SK-N-SH (cell line): ENCODE results near the gene WDR88. TPM values are rescaled to one million over a fixed set of nuclear protein-coding genes. Genes with fewer than 3 reads are reported as not detected.

ENCODE experiments used
- CTCF ChIA-PET: fragments of 300-600, 350-600 bp; formaldehyde crosslinking; extraction: SDS; loops from one replicate; lab custom pipeline; 2021; lab: Yijun Ruan, JAX
- POLR2A ChIA-PET: fragments of 350-600 bp; sonication (Branson Sonifier 250); formaldehyde crosslinking; extraction: SDS; loops from one replicate; lab custom pipeline; 2020; ENCODE audit warnings: antibody characterized with exemption, inconsistent platforms; lab: Yijun Ruan, JAX
- DNase-seq: peaks from one replicate; pipeline ENCODE4 v3.0.0; 2012
- H2AFZ ChIP-seq: fragments of 200-600 bp; sonication (generic); 2 replicates; pipeline ENCODE4 v1.8.1; 2016; ENCODE audit warnings: antibody characterized with exemption, mild to moderate bottlenecking, low read depth
- H3F3A ChIP-seq: fragments of 200-600 bp; sonication (generic); replicated peaks from 2 replicates; pipeline ENCODE3; 2016; ENCODE audit warnings: antibody characterized with exemption, mild to moderate bottlenecking; ENCODE audit not compliant: insufficient read depth
- H3K27ac ChIP-seq, 2 experiments: fragments of 200-500 bp in 1 of 2; fragments of 200-600 bp in 1 of 2; sonication (Bioruptor generic) in 1 of 2; sonication (generic), shearing (Covaris generic) in 1 of 2; 2 replicates each; pipeline versions ENCODE4 v1.5.1 to v1.6.1; 2014 to 2016; ENCODE audit warnings: low read depth in 2 of 2, inconsistent platforms in 1 of 2, low read length in 1 of 2, mild to moderate bottlenecking in 1 of 2, mixed read lengths in 1 of 2
- H3K27me3 ChIP-seq: fragments of 200-600 bp; sonication (generic), shearing (Covaris generic); 2 replicates; pipeline ENCODE4 v1.6.1; 2016; ENCODE audit warnings: mixed run types; ENCODE audit not compliant: insufficient read depth
- H3K36me3 ChIP-seq, 2 experiments: fragments of 200-500 bp in 1 of 2; fragments of 200-600 bp in 1 of 2; sonication (Bioruptor generic) in 1 of 2; sonication (generic) in 1 of 2; replicated peaks in 1 of 2; 2 replicates each; pipeline versions ENCODE3 to v1.5.1; 2014 to 2016; ENCODE audit warnings: low read length in 1 of 2, mild to moderate bottlenecking in 1 of 2; ENCODE audit not compliant: insufficient read depth in 2 of 2, control insufficient read depth in 1 of 2
- H3K4me1 ChIP-seq, 2 experiments: fragments of 200-500 bp in 1 of 2; fragments of 200-600 bp in 1 of 2; sonication (Bioruptor generic) in 1 of 2; sonication (generic), shearing (Covaris generic) in 1 of 2; 2 replicates each; pipeline versions ENCODE4 v1.5.1 to v1.6.1; 2014 to 2016; ENCODE audit warnings: low read depth in 1 of 2, low read length in 1 of 2, mixed run types in 1 of 2; ENCODE audit not compliant: insufficient read depth in 2 of 2, control insufficient read depth in 1 of 2
- H3K4me2 ChIP-seq: fragments of 200-600 bp; sonication (generic), shearing (Covaris generic); 2 replicates; pipeline ENCODE4 v1.6.1; 2017; ENCODE audit warnings: mixed run types
- H3K4me3 ChIP-seq, 2 experiments: fragments of 200-500 bp in 1 of 2; fragments of 200-600 bp in 1 of 2; sonication (Bioruptor generic) in 1 of 2; sonication (generic), shearing (Covaris generic) in 1 of 2; 2 replicates each; pipeline versions ENCODE4 v1.5.1 to v1.8.1; 2014 to 2016; ENCODE audit warnings: low read depth in 2 of 2, inconsistent platforms in 1 of 2, low read length in 1 of 2, mild to moderate bottlenecking in 1 of 2, mixed read lengths in 1 of 2, moderate library complexity in 1 of 2
- H3K79me2 ChIP-seq: fragments of 200-600 bp; sonication (generic); 2 replicates; pipeline ENCODE4 v1.8.1; 2017; ENCODE audit warnings: mild to moderate bottlenecking; ENCODE audit not compliant: insufficient read depth
- H3K9ac ChIP-seq: fragments of 200-600 bp; sonication (generic); 2 replicates; pipeline ENCODE4 v1.6.1; 2017; ENCODE audit warnings: mixed run types
- H3K9me2 ChIP-seq: fragments of 200-600 bp; sonication (generic); 2 replicates; pipeline ENCODE4 v1.6.1; 2017; ENCODE audit warnings: mixed run types
- H3K9me3 ChIP-seq: fragments of 200-600 bp; sonication (generic); 2 replicates; pipeline ENCODE4 v1.6.1; 2017; ENCODE audit warnings: mixed run types, mild to moderate bottlenecking, moderate library complexity
- H4K20me1 ChIP-seq: fragments of 200-600 bp; sonication (generic); 2 replicates; pipeline ENCODE4 v1.6.1; 2017; ENCODE audit warnings: mild to moderate bottlenecking, mixed run types; ENCODE audit not compliant: insufficient read depth
- CHD2 ChIP-seq: fragments of 150-350 bp; IDR thresholded peaks from 2 replicates; pipeline ENCODE4 v1.6.1; 2018; ENCODE audit warnings: low read length; ENCODE audit not compliant: partially characterized antibody
- ELF1 ChIP-seq: IDR thresholded peaks from 2 replicates; pipeline ENCODE4 v1.4.0; 2012
- EP300 ChIP-seq, 2 experiments: IDR thresholded peaks; 2 replicates each; pipeline versions ENCODE4 v1.4.0 to v1.6.1; 2012; ENCODE audit warnings: borderline replicate concordance in 1 of 2, low read depth in 1 of 2, low read length in 1 of 2
- FOSL2 ChIP-seq: IDR thresholded peaks from 2 replicates; pipeline ENCODE4 v1.4.0; 2012; ENCODE audit warnings: low read depth, mild to moderate bottlenecking, moderate library complexity, borderline replicate concordance
- GABPA ChIP-seq: IDR thresholded peaks from 2 replicates; pipeline ENCODE4 v1.4.0; 2012; ENCODE audit warnings: low read depth, mild to moderate bottlenecking
- GATA2 ChIP-seq: sonication (generic); formaldehyde crosslinking; IDR thresholded peaks from 2 replicates; pipeline ENCODE4 v1.5.0; 2020; ENCODE audit warnings: mild to moderate bottlenecking, missing genetic modification reagents
- MEF2A ChIP-seq: IDR thresholded peaks from 2 replicates; pipeline ENCODE4 v1.4.0; 2012; ENCODE audit warnings: low read depth, borderline replicate concordance
- NFIC ChIP-seq: IDR thresholded peaks from 2 replicates; pipeline ENCODE4 v1.4.0; 2012; ENCODE audit warnings: borderline replicate concordance
- NRF1 ChIP-seq: IDR thresholded peaks from 2 replicates; pipeline ENCODE4 v1.6.1; 2012; ENCODE audit warnings: low read depth, mild to moderate bottlenecking, low read length
- PBX3 ChIP-seq: IDR thresholded peaks from 2 replicates; pipeline ENCODE4; 2012
- POLR2AphosphoS5 ChIP-seq: IDR thresholded peaks from 2 replicates; pipeline ENCODE4 v1.6.1; 2012; ENCODE audit warnings: low read depth, low read length
- RAD21 ChIP-seq: IDR thresholded peaks from 2 replicates; pipeline ENCODE4 v1.6.1; 2012; ENCODE audit warnings: mild to moderate bottlenecking, low read length
- RCOR1 ChIP-seq: fragments of 150-350 bp; IDR thresholded peaks from 2 replicates; pipeline ENCODE4 v1.6.1; 2017; ENCODE audit warnings: antibody characterized with exemption, low read length
- REST ChIP-seq: IDR thresholded peaks from 2 replicates; pipeline ENCODE4 v1.6.1; 2012; ENCODE audit warnings: mild to moderate bottlenecking, low read depth, low read length, moderate library complexity
- RFX5 ChIP-seq: IDR thresholded peaks from 2 replicates; pipeline ENCODE4 v1.6.1; 2012; ENCODE audit warnings: mild to moderate bottlenecking, improper control_type of control experiment, low read length
- RXRA ChIP-seq: IDR thresholded peaks from 2 replicates; pipeline ENCODE4 v1.4.0; 2012; ENCODE audit warnings: low read depth, mild to moderate bottlenecking, borderline replicate concordance
- SIN3A ChIP-seq: IDR thresholded peaks from 2 replicates; pipeline ENCODE4 v1.6.1; 2012; ENCODE audit warnings: low read depth, mild to moderate bottlenecking, low read length, moderate library complexity, borderline replicate concordance
- TCF12 ChIP-seq: IDR thresholded peaks from 2 replicates; pipeline ENCODE4 v1.4.0; 2012
- TEAD4 ChIP-seq: IDR thresholded peaks from 2 replicates; pipeline ENCODE4 v1.4.0; 2012; ENCODE audit warnings: mild to moderate bottlenecking, borderline replicate concordance; ENCODE audit not compliant: insufficient read depth
- USF2 ChIP-seq: fragments of 150-350 bp; IDR thresholded peaks from 2 replicates; pipeline ENCODE4 v1.6.1; 2017; ENCODE audit warnings: antibody characterized with exemption, low read length, low read depth, borderline replicate concordance
- WGBS: methylation state at CpG from one replicate; pipeline ENCODE4 v1.1.6; 2017; ENCODE audit warnings: low lambda C conversion rate; 5-methylcytosine and 5-hydroxymethylcytosine counted together
- polyA plus RNA-seq, 3 experiments: library from polyadenylated mRNA; depleted of rRNA; stranded (reverse); fragments of >200 nt; gene quantifications; 2 replicates each; pipeline ENCODE4 v1.2.3, GENCODE V29; 2012

The WDR88 gene
- polyA plus RNA-seq, 1 of the 3 experiments (the other 2 are of a cell fraction), result not detected

GRCh38 chr19:33168528-33168927 lies 36.6 kb downstream of the WDR88 start:
- WGBS, result 66% methylated on average over 1 of the region's 1 CpG
- Histone ChIP-seq H2AFZ (no peak overlapping the region), H3K27me3 (no peaks in the 10 kb centered on the region), H4K20me1 (no peaks in the 10 kb centered on the region), H3K36me3 (no peaks in the 10 kb centered on the region), H3K9ac (no peak overlapping the region), H3K9me2 (no peaks in the 10 kb centered on the region), H3K4me3 (no peak overlapping the region), H3K9me3 (0 out of 2 replicates have a peak, but pooled peaks cover 6% of the 10 kb centered on the region), H3K4me2 (no peak overlapping the region), H3K27ac (no peak overlapping the region), H3K4me1 (peaks cover 0 to 6% of the 10 kb centered on the region in 2 experiments; a peak in 1 of 4 replicates), H3K79me2 (no peaks in the 10 kb centered on the region), H3F3A (peaks cover 13% of the 10 kb centered on the region)
- ChIA-PET CTCF (interaction anchor here (6.1 kb wide), 1 partner anchor 16 kb away, joined by 25 read pairs; no protein-coding TSS in a partner anchor), POLR2A (no interaction called here)
- TF ChIP-seq MEF2A (no peak), RCOR1 (no peak), RXRA (no peak), NRF1 (no peak), ELF1 (no peak), GATA2 (CRISPR knock-in tag) (no peak), GABPA (no peak), USF2 (no peak), REST (no peak), POLR2AphosphoS5 (no peak), CHD2 (no peak), PBX3 (no peak), TEAD4 (no peak), TCF12 (no peak), SIN3A (no peak), RAD21 (no peak), EP300 (IDR thresholded peaks at IDR 0.05; ENCODE audit: borderline replicate concordance in 1 of 2, low read depth in 1 of 2, low read length in 1 of 2) (no peak), FOSL2 (no peak), RFX5 (no peak), NFIC (no peak)
- DNase-seq, result no peak
